Measurements from ENCODE around the gene SCARB1.

SCARB1 gene

DNA sequence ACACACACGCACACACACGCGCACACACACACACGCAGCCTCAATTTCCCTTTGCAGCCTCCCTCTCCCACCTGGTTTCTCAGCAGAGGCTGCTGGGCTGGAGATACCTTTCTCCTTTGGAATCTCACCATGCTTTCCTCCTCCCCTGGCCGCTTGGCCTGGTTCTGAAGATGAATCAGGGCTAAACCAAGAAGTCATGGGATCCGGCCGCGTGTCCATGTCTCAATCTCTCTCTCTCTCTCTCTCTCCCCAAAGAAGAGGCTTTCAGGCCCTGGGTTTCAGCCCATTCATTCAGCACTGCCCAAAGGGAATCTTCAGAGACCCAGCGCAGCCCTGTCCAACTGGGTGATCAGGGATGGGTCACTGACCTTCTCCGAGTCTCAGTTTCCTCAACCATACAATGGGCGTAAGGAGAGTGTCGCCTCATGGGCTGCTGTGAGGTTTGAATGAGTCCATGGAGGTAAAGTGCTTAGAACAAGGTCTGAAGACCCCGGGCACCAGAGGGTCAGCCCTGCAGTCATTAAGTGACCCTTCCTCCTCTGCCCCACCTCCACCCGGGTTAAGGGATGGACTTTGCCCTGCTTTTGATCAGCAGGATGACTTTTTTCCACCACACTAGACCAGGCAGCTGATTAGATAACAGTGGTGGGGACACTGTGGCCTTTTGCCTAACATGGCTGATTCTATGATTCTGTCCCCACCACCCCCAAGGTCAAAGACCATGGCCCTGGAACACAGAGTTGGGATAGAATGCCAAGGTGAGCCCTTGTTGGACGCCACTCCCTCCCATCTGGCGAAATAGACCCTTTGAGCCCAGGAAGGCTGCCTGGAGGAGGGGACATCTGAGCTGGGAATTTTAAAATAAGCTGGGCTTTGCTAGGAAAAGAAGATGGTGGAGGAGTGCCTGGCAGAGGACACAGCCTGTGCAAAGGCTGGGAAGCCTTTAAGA lies 42.1 kb downstream of the SCARB1 start:
- DNase-seq: no peak
- Histone ChIP-seq H3K4me3 (ENCODE audit: low read depth, low read length) (peak overlapping the region; percentile 9), H3K27me3 (ENCODE audit: insufficient read depth, low read length) (no peaks in the 10 kb centered on the region), H3K14ac (ENCODE audit: low read length) (no peak overlapping the region), H3K27ac (ENCODE audit: low read depth, low read length) (no peak overlapping the region), H3K4me2 (ENCODE audit: low read length) (no peak overlapping the region), H3K4me1 (ENCODE audit: control insufficient read depth in 1 of 2, insufficient read depth in 2 of 2, low read length in 2 of 2) (peaks cover 6 to 14% of the 10 kb centered on the region in 2 experiments), H3K36me3 (ENCODE audit: control insufficient read depth in 1 of 2, insufficient read depth in 2 of 2, low read length in 2 of 2) (no peaks in the 10 kb centered on the region), H2BK5ac (ENCODE audit: low read depth, low read length, poor library complexity) (no peak overlapping the region), H3K79me1 (ENCODE audit: low read length) (no peaks in the 10 kb centered on the region), H2BK12ac (ENCODE audit: low read length) (no peak overlapping the region), H3K79me2 (ENCODE audit: control insufficient read depth, insufficient read depth, low read length, poor library complexity) (no peaks in the 10 kb centered on the region), H4K8ac (ENCODE audit: low read depth, low read length) (no peak overlapping the region), H2AFZ (ENCODE audit: insufficient read depth, low read length, poor library complexity) (no peak overlapping the region), H3K4ac (ENCODE audit: low read depth, low read length) (no peak overlapping the region), H4K12ac (ENCODE audit: low read depth, low read length) (no peak overlapping the region), H4K91ac (ENCODE audit: low read depth, low read length) (no peak overlapping the region), H2AK5ac (ENCODE audit: low read length) (no peak overlapping the region), H3K18ac (ENCODE audit: low read length) (no peak overlapping the region), H3K9me3 (ENCODE audit: insufficient read depth, low read depth, low read length) (no peaks in the 10 kb centered on the region), H3K9ac (ENCODE audit: low read length) (no peak overlapping the region), H3K23ac (ENCODE audit: low read length) (no peak overlapping the region), H2BK120ac (ENCODE audit: insufficient read depth, low read length, poor library complexity) (no peak overlapping the region)
- WGBS (ENCODE audit: extremely low coverage, insufficient coverage, insufficient read length): no CpG with 5 or more reads among the region's 16 CpGs

DNA sequence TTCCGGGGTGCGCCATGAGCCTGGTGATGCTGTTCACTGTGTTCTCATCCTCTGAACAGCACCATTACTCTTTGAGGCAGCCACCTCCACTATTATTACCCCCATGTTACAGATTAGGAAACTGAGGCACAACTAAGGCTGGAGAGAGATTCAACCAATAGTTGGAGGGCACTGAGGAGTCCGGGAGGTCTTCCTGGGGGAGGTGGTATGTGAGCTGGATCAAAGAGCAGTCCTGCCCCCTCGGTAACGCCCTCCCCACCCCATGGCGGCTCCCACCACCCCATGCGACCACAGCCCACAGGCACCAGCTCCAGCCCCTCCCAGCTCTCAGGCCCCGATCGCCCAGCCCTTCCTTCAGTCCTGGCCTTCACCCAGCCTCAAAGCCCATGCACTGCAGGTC lies 43.5 kb downstream of the SCARB1 start:
- no peaks in the 10 kb centered on the region for H3K27me3 ChIP-seq (ENCODE audit: insufficient read depth, low read length)
- no CpG with 5 or more reads among the region's 9 CpGs for WGBS (ENCODE audit: extremely low coverage, insufficient coverage, insufficient read length)
- no peak overlapping the region for H2BK12ac ChIP-seq (ENCODE audit: low read length)
- no peak overlapping the region for H3K18ac ChIP-seq (ENCODE audit: low read length)
- H3K79me2 ChIP-seq (ENCODE audit: control insufficient read depth, insufficient read depth, low read length, poor library complexity): no peaks in the 10 kb centered on the region
- no peak overlapping the region for H4K8ac ChIP-seq (ENCODE audit: low read depth, low read length)
- no peak overlapping the region for H2BK5ac ChIP-seq (ENCODE audit: low read depth, low read length, poor library complexity)
- H3K79me1 ChIP-seq (ENCODE audit: low read length): no peaks in the 10 kb centered on the region
- no peak overlapping the region for H3K4me2 ChIP-seq (ENCODE audit: low read length)
- no peak overlapping the region for H3K4me3 ChIP-seq (ENCODE audit: low read depth, low read length)
- no peak overlapping the region for H3K14ac ChIP-seq (ENCODE audit: low read length)
- no peak overlapping the region for H4K91ac ChIP-seq (ENCODE audit: low read depth, low read length)
- no peak overlapping the region for H2AFZ ChIP-seq (ENCODE audit: insufficient read depth, low read length, poor library complexity)
- no peak overlapping the region for H3K23ac ChIP-seq (ENCODE audit: low read length)
- no peak overlapping the region for H3K4ac ChIP-seq (ENCODE audit: low read depth, low read length)
- no peak overlapping the region for H3K9ac ChIP-seq (ENCODE audit: low read length)
- peaks cover 6 to 9% of the 10 kb centered on the region in 2 experiments for H3K4me1 ChIP-seq (ENCODE audit: control insufficient read depth in 1 of 2, insufficient read depth in 2 of 2, low read length in 2 of 2)
- no peaks in the 10 kb centered on the region for H3K36me3 ChIP-seq (ENCODE audit: control insufficient read depth in 1 of 2, insufficient read depth in 2 of 2, low read length in 2 of 2)
- no peak overlapping the region for H2AK5ac ChIP-seq (ENCODE audit: low read length)
- DNase-seq: no peak
- no peaks in the 10 kb centered on the region for H3K9me3 ChIP-seq (ENCODE audit: insufficient read depth, low read depth, low read length)
- no peak overlapping the region for H2BK120ac ChIP-seq (ENCODE audit: insufficient read depth, low read length, poor library complexity)
- H4K12ac ChIP-seq (ENCODE audit: low read depth, low read length): no peak overlapping the region
- no peak overlapping the region for H3K27ac ChIP-seq (ENCODE audit: low read depth, low read length)

DNA sequence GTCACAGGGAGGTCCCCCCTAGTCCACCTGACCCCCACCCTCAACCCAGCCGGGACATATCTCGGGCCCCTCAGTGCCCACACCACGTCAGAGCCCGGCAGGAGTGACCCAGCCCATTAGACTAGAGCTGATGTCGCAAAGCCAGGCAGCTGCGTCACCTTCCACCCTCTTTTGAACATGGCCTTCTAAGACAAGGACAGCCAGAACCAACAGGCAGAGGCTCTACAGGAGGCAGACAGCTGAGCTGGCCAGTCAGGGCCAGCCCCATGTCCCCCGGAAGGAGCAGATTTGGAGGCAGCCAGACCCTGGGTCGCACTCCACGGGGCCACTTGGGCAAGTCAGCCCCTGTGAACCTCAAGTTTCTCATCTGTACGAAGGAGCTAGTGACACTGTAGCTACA lies 44.1 kb downstream of the SCARB1 start:
- Histone ChIP-seq H3K27ac (ENCODE audit: low read depth, low read length) (no peak overlapping the region), H3K18ac (ENCODE audit: low read length) (no peak overlapping the region), H3K4ac (ENCODE audit: low read depth, low read length) (no peak overlapping the region), H3K36me3 (ENCODE audit: control insufficient read depth in 1 of 2, insufficient read depth in 2 of 2, low read length in 2 of 2) (no peaks in the 10 kb centered on the region), H2AK5ac (ENCODE audit: low read length) (no peak overlapping the region), H3K27me3 (ENCODE audit: insufficient read depth, low read length) (no peaks in the 10 kb centered on the region), H2BK5ac (ENCODE audit: low read depth, low read length, poor library complexity) (no peak overlapping the region), H3K4me2 (ENCODE audit: low read length) (no peak overlapping the region), H3K9me3 (ENCODE audit: insufficient read depth, low read depth, low read length) (no peaks in the 10 kb centered on the region), H2AFZ (ENCODE audit: insufficient read depth, low read length, poor library complexity) (no peak overlapping the region), H3K9ac (ENCODE audit: low read length) (no peak overlapping the region), H3K79me2 (ENCODE audit: control insufficient read depth, insufficient read depth, low read length, poor library complexity) (no peaks in the 10 kb centered on the region), H4K91ac (ENCODE audit: low read depth, low read length) (no peak overlapping the region), H3K4me1 (ENCODE audit: control insufficient read depth in 1 of 2, insufficient read depth in 2 of 2, low read length in 2 of 2) (peaks cover 6 to 8% of the 10 kb centered on the region in 2 experiments), H3K79me1 (ENCODE audit: low read length) (no peaks in the 10 kb centered on the region), H2BK120ac (ENCODE audit: insufficient read depth, low read length, poor library complexity) (no peak overlapping the region), H2BK12ac (ENCODE audit: low read length) (no peak overlapping the region), H4K12ac (ENCODE audit: low read depth, low read length) (no peak overlapping the region), H3K14ac (ENCODE audit: low read length) (no peak overlapping the region), H4K8ac (ENCODE audit: low read depth, low read length) (no peak overlapping the region), H3K23ac (ENCODE audit: low read length) (no peak overlapping the region), H3K4me3 (ENCODE audit: low read depth, low read length) (no peak overlapping the region)
- DNase-seq: peak in 1 of 2 donors; percentile 34
- no CpG with 5 or more reads among the region's 10 CpGs for WGBS (ENCODE audit: extremely low coverage, insufficient coverage, insufficient read length)

DNA sequence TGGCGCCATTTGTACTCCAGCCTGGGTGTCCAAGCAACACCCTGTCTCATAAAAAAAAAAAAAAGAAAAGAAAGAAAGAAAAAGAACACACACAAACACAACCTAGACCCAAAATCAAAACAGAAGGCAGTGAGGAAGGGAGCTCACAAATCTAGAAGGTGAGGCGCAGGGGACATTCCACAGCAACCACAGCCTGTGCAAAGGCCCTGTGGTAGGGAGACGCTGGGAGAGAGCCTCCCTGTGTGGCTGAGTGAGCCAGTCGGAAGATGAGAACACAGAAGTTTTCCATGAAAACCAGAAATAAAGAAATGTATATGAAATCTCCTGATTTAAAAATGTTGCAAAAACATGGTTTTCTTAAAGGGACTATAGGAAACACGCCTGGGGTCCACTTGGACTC lies 44.6 kb downstream of the SCARB1 start:
- Histone ChIP-seq H2BK12ac (ENCODE audit: low read length) (no peak overlapping the region), H2BK120ac (ENCODE audit: insufficient read depth, low read length, poor library complexity) (no peak overlapping the region), H3K18ac (ENCODE audit: low read length) (no peak overlapping the region), H3K79me2 (ENCODE audit: control insufficient read depth, insufficient read depth, low read length, poor library complexity) (no peaks in the 10 kb centered on the region), H3K4ac (ENCODE audit: low read depth, low read length) (no peak overlapping the region), H4K91ac (ENCODE audit: low read depth, low read length) (no peak overlapping the region), H3K4me2 (ENCODE audit: low read length) (no peak overlapping the region), H3K79me1 (ENCODE audit: low read length) (no peaks in the 10 kb centered on the region), H3K23ac (ENCODE audit: low read length) (no peak overlapping the region), H3K4me3 (ENCODE audit: low read depth, low read length) (no peak overlapping the region), H3K9me3 (ENCODE audit: insufficient read depth, low read depth, low read length) (no peaks in the 10 kb centered on the region), H2AK5ac (ENCODE audit: low read length) (no peak overlapping the region), H2BK5ac (ENCODE audit: low read depth, low read length, poor library complexity) (no peak overlapping the region), H4K12ac (ENCODE audit: low read depth, low read length) (no peak overlapping the region), H2AFZ (ENCODE audit: insufficient read depth, low read length, poor library complexity) (no peak overlapping the region), H3K9ac (ENCODE audit: low read length) (no peak overlapping the region), H4K8ac (ENCODE audit: low read depth, low read length) (no peak overlapping the region), H3K14ac (ENCODE audit: low read length) (no peak overlapping the region), H3K4me1 (ENCODE audit: control insufficient read depth in 1 of 2, insufficient read depth in 2 of 2, low read length in 2 of 2) (peaks cover 4% of the 10 kb centered on the region in 2 experiments), H3K27me3 (ENCODE audit: insufficient read depth, low read length) (no peaks in the 10 kb centered on the region), H3K36me3 (ENCODE audit: control insufficient read depth in 1 of 2, insufficient read depth in 2 of 2, low read length in 2 of 2) (peaks cover under 1 to 2% of the 10 kb centered on the region in 2 experiments), H3K27ac (ENCODE audit: low read depth, low read length) (no peak overlapping the region)
- no peak for DNase-seq
- no CpG with 5 or more reads among the region's 5 CpGs for WGBS (ENCODE audit: extremely low coverage, insufficient coverage, insufficient read length)
